EH (cell line): ENCODE measurements around the gene MGRN1.

Experiments
- DNase-seq: peaks from one replicate; pipeline ENCODE4 v3.0.0-alpha.2; 2015; ENCODE audit warnings: low read depth

Gene MGRN1

GRCh38 chr16:4624015-4624826 lies at the start of gene MGRN1:
MGRN1 (plus strand) TSS chr16:4624826; CDS start chr16:4624961, 135 bp downstream.
- peak; percentile 97 for DNase-seq

- DNase-seq: no peak
Observed at GRCh38 chr16:4574919-4575705, 49.5 kb upstream of the MGRN1 start.

GRCh38 chr16:4576008-4576407 lies 48.6 kb upstream of the MGRN1 start:
- no peak for DNase-seq

DNA sequence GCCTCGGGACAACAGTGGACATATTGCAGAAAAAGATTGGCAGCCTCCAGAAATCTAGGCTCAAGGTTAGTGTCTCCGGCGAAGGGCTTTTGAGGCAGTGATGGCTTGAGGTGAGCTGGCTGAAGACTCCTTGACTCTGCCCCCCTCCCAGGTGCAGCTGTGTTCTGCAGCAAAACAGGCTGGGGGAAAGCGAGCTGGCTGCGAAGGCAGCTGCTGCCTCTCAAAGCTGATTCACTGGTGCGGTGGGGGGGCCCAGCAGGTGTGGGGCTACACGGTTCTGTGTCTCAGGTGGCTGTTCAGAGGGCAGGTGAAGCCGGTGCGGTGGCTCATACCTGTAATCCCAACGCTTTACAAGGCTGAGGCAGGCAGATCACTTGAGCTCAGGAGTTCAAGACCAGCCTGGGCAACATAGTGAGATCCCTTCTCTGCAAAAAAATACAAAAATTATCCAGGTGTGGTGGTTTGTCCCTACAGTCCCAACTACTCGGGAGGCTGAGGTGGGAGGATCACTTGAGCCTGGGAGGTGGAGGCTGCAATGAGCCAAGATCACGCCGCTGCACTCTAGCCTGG lies 45.6 kb upstream of the MGRN1 start:
- DNase-seq: no peak

- DNase-seq: peak; percentile 17
Observed at GRCh38 chr16:4580250-4580649, 44.4 kb upstream of the MGRN1 start.

DNA sequence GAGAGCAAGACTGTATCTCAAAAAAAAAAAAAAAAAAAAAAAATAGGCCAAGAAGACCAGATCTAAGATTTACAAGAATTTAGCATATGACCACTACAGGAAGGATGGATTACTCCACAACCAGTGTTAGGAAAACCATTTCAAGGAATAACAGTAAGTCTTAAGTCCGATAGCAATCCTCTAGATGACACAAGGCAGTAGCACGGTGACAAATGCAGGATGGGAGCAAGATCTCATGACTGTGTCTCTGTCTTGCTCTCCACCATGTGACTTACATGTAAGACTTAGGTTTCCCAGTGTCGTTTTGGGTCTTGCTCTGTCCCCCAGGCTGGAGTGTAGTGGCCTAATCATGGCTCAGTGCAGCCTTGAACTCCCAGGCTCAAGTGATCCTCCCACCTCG lies 40.7 kb upstream of the MGRN1 start:
- no peak for DNase-seq

DNA sequence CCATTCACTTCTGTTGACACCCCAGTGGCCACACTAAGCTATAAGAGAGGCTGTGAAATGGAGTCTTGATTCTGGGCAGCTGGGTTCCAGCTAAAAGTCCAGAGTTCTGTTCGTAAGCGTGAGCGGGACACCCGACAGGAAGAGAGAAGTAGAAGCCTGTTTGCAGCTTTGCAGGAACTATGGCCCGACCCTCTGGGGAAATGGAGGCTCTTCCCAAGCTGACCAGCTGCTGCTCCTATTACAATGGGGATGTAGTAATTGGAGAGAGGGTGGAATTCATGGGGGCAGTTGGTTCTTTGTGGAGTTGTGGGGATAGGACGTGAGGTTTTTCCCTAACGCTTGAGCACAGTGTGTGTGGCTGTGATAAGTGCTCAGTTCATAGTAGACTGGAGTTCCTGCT lies 38.3 kb upstream of the MGRN1 start:
- no peak for DNase-seq

DNA sequence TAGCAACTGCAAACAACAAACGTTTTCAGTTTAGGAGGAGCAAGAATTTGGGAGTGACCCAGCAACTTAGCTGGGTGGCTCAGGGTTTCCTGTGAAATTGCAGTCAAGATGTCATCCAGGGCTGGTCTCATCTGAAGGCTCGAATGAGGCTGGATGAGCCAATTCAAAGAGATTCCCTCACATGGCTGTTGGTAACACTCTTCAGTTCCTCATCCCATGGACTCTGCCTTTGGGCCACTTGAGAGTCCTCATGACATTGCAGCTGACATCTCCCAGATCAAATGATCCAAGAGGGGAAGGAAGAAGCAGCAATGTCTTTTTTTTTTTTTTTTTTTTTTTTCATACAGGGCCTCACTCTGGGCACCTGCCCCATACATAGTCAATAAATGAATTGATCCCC lies 36.2 kb upstream of the MGRN1 start:
- no peak for DNase-seq

GRCh38 chr16:4588961-4589360 lies 35.7 kb upstream of the MGRN1 start:
- no peak for DNase-seq

DNA sequence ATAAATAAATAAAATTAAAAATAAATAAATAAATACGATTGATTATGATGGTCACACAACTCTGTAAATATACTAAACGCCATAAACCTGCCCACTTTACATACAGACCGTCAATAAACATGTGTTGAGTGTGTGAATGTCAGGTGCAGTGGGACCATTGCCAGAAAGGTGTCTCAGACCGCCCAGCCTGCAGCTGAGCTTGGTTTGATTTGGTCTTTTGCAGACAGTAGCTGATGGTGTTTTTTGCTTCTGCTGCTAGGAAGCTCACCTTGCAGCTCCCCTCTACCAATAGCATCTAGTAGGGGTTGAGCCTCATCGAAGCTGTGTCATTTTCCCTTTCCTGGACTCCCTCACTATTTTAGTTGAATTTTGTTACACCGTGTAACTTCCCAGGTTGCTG lies 33.4 kb upstream of the MGRN1 start:
- no peak for DNase-seq

- DNase-seq: no peak
Observed at GRCh38 chr16:4591706-4592470, 32.7 kb upstream of the MGRN1 start.

GRCh38 chr16:4593086-4593485 lies 31.5 kb upstream of the MGRN1 start:
- DNase-seq: no peak

DNA sequence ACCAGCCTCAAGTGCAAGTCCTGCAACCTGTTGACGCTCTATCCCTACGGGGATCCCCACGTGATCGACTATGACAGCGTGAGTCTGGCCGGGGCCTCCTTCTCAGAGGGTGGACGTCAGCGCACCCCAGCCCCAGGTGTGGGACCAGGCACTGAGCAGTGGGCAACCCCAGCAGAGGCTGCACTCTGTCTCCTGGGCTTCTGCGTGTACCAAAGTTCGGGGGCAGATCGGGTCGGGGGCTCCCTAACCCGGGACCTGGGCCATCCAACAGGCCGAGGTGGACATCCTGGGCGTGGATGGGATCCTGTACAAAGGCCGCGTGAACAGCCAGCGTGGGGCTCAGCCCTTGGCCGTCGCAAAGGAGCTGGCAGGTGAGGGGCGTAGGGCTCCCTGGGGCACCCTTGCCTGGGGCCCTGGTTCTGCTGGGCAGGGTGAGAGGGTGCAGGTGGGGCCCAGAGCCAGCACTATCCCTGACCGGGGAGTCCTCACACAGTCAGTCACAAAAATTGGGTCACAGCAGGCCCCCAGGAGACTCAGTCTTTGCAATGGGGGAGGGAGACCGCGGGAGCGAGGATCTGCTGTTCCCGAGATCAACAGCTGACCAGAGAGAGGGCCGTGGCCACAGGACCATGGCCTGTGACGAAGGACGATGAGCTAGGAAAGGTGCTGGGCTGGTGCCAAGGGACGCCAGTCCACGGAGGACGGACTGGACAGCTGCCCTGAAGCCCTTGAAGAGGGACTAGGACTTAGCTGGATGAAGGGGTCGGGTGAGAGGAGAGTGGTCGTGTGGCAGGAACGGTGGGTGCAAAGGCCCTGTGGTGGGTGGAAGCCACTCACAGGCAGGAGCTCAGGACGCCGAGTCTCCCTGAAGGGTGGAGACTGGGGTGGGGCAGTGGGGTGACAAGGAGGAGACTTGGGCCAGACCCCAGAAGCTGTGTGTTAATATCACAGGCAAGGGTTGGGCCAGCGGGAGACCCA lies 29.9 kb upstream of the MGRN1 start:
- DNase-seq: no peak

GRCh38 chr16:4597174-4597573 lies 27.5 kb upstream of the MGRN1 start:
- DNase-seq: no peak

DNA sequence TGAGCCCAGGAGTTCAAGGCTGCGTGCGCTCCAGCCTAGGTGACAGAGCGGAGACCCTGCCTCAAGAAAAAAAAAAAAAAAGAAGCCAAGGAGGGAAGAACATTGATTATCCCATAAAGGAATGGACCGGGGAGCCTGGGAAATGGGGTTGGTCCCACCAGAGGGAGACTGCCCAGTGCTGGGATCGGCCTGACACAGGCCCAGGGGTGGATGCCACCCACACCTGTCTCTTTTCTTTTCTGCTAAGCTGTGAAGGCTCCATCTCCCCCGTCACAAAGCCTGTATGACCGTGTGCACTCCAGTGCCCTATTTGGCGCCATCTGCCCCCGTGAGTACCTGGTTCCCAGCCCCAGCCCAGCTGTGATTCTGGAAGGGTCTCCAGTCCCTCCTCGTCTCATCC lies 25.6 kb upstream of the MGRN1 start:
- DNase-seq: no peak

DNA sequence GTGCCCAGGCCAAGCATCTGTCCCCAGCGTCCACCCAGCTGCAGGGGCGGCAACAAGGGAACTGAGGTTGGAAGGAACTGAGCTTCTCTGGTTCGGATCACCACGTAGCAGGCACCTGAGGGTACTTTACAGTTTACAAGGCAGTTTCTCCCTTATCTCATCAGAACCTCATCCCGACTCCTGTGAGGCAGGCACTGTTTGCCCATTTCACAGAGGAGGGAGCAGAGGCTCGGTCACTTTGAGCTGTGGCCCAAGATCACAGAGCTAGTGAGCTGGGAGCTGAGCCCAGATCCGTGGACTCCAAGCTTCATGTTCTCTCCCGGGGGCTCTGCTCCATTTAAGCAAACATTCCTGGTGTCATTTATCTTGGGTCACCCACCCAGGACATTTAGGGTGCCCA lies 25.1 kb upstream of the MGRN1 start:
- no peak for DNase-seq

- no peak for DNase-seq
Observed at GRCh38 chr16:4601036-4601863, 23.4 kb upstream of the MGRN1 start.

GRCh38 chr16:4601864-4602186 lies 22.8 kb upstream of the MGRN1 start:
- DNase-seq: no peak

GRCh38 chr16:4602331-4602730 lies 22.3 kb upstream of the MGRN1 start:
- DNase-seq: no peak

GRCh38 chr16:4603624-4604170 lies 20.9 kb upstream of the MGRN1 start:
- no peak for DNase-seq
